HEK293T (cell line): ENCODE results near the gene KCNA2.

Experiments used
- BHLHE40 ChIP-seq: fragments of 450-650 bp; IDR thresholded peaks from 2 replicates; pipeline ENCODE4 v1.6.1; 2016; ENCODE audit warnings: mild to moderate bottlenecking, moderate library complexity, borderline replicate concordance
- CTBP1 ChIP-seq: fragments of 450-650 bp; IDR thresholded peaks from 2 replicates; pipeline ENCODE4 v1.6.1; 2016; ENCODE audit warnings: borderline replicate concordance
- ELF4 ChIP-seq: fragments of 450-650 bp; IDR thresholded peaks from 2 replicates; pipeline ENCODE4 v1.6.1; 2017; ENCODE audit warnings: antibody characterized with exemption
- FOXA1 ChIP-seq: fragments of 450-650 bp; IDR thresholded peaks from 2 replicates; pipeline ENCODE4 v1.6.1; 2016; ENCODE audit warnings: mild to moderate bottlenecking
- FOXK2 ChIP-seq: fragments of 450-650 bp; IDR thresholded peaks from 2 replicates; pipeline ENCODE4 v1.6.1; 2016; ENCODE audit warnings: mild to moderate bottlenecking
- FOXM1 ChIP-seq: fragments of 450-650 bp; IDR thresholded peaks from 2 replicates; pipeline ENCODE4 v1.6.1; 2017; ENCODE audit warnings: mild to moderate bottlenecking, borderline replicate concordance
- HDGF ChIP-seq: fragments of 450-650 bp; IDR thresholded peaks from 2 replicates; pipeline ENCODE4 v1.6.1; 2017; ENCODE audit warnings: antibody characterized with exemption, borderline replicate concordance
- L3MBTL2 ChIP-seq: fragments of 450-650 bp; conservative IDR thresholded peaks from 2 replicates; pipeline ENCODE4 v1.6.1; 2016; ENCODE audit warnings: mild to moderate bottlenecking
- NFRKB ChIP-seq: fragments of 450-650 bp; IDR thresholded peaks from 2 replicates; pipeline ENCODE4 v1.6.1; 2016; ENCODE audit warnings: mild to moderate bottlenecking, moderate library complexity
- PKNOX1 ChIP-seq: fragments of 450-650 bp; IDR thresholded peaks from 2 replicates; pipeline ENCODE4 v1.6.1; 2016
- SP1 ChIP-seq: fragments of 450-650 bp; IDR thresholded peaks from 2 replicates; pipeline ENCODE4 v1.6.1; 2017
- SUZ12 ChIP-seq: fragments of 450-650 bp; IDR thresholded peaks from 2 replicates; pipeline ENCODE4 v1.6.1; 2016; ENCODE audit warnings: mild to moderate bottlenecking
- TARDBP ChIP-seq: fragments of 450-650 bp; IDR thresholded peaks from 2 replicates; pipeline ENCODE4 v1.6.1; 2016
- ZNF384 ChIP-seq: fragments of 450-650 bp; IDR thresholded peaks from 2 replicates; pipeline ENCODE4 v1.6.1; 2016

- no peak for TF ChIP-seq SP1
- TF ChIP-seq BHLHE40: no peak
- no peak for TF ChIP-seq HDGF
- no peak for TF ChIP-seq PKNOX1
- no peak for TF ChIP-seq SUZ12
- no peak for TF ChIP-seq FOXM1
- no peak for TF ChIP-seq ELF4
- TF ChIP-seq TARDBP: no peak
- TF ChIP-seq NFRKB: no peak
- TF ChIP-seq FOXK2: no peak
- no peak for TF ChIP-seq CTBP1
- TF ChIP-seq FOXA1: no peak
- no peak for TF ChIP-seq L3MBTL2
- no peak for TF ChIP-seq ZNF384
Observed at GRCh38 chr1:110597966-110598365, 8.2 kb downstream of the KCNA2 start.
